G401 (cell line): Measurements from ENCODE around the gene CASQ1. TPM values are rescaled to one million over a fixed set of nuclear protein-coding genes. Genes with fewer than 3 reads are reported as not detected.

Source experiments
- DNase-seq: peaks from one replicate; pipeline ENCODE4 v3.0.0-alpha.2; 2015; ENCODE audit warnings: low spot score
- in situ Hi-C: cut with HindIII; loops from 2 replicates; pipeline ENCODE4 v1.10.0; 2016; ENCODE audit warnings: low sequenced_read_pairs, mixed read lengths
- total RNA-seq: library from RNA; depleted of rRNA; stranded (reverse); fragments of >200 nt; shearing (Covaris generic); gene quantifications from 2 replicates; pipeline ENCODE4 v1.2.3, GENCODE V29; 2014

CASQ1 gene
- total RNA-seq, 1 experiment from 2014 or later = 0.71 TPM

- in situ Hi-C loops = no loop called here
- no peak for DNase-seq
Observed at GRCh38 chr1:160167580-160167979, 22.8 kb upstream of the CASQ1 start.

- peak; percentile 31 for DNase-seq
- in situ Hi-C loops = no loop called here
Observed at GRCh38 chr1:160168016-160168415, 22.4 kb upstream of the CASQ1 start.

GRCh38 chr1:160168609-160169369 lies 21.6 kb upstream of the CASQ1 start:
- DNase-seq = peak; percentile 83
- in situ Hi-C loops = no loop called here

- in situ Hi-C loops = no loop called here
- no peak for DNase-seq
Observed at GRCh38 chr1:160169553-160170399, 20.6 kb upstream of the CASQ1 start.

- no peak for DNase-seq
- in situ Hi-C loops = no loop called here
Observed at GRCh38 chr1:160171354-160171753, 19.0 kb upstream of the CASQ1 start.

GRCh38 chr1:160171980-160172379 lies 18.4 kb upstream of the CASQ1 start:
- in situ Hi-C loops = no loop called here
- no peak for DNase-seq

GRCh38 chr1:160177231-160177630 lies 13.1 kb upstream of the CASQ1 start:
- in situ Hi-C loops = no loop called here
- DNase-seq = no peak

GRCh38 chr1:160177667-160178066 lies 12.7 kb upstream of the CASQ1 start:
- no peak for DNase-seq
- in situ Hi-C loops = no loop called here

GRCh38 chr1:160178731-160179130 lies 11.6 kb upstream of the CASQ1 start:
- DNase-seq = no peak
- in situ Hi-C loops = no loop called here

- no peak for DNase-seq
- in situ Hi-C loops = no loop called here
Observed at GRCh38 chr1:160179336-160179735, 11.0 kb upstream of the CASQ1 start.

- DNase-seq = peak; percentile 33
- in situ Hi-C loops = no loop called here
Observed at GRCh38 chr1:160186246-160186645, 4.1 kb upstream of the CASQ1 start.

GRCh38 chr1:160186729-160187128 lies 3.6 kb upstream of the CASQ1 start:
- no peak for DNase-seq
- in situ Hi-C loops = no loop called here

GRCh38 chr1:160187407-160187806 lies 3.0 kb upstream of the CASQ1 start:
- DNase-seq = no peak
- in situ Hi-C loops = no loop called here

GRCh38 chr1:160188341-160188740 lies 2.0 kb upstream of the CASQ1 start:
- in situ Hi-C loops = no loop called here

GRCh38 chr1:160191756-160192155 lies 1.4 kb downstream of the CASQ1 start:
- in situ Hi-C loops = no loop called here
- DNase-seq = peak; percentile 90

More at GRCh38 chr1:160188341-160188740, 2.0 kb upstream of the CASQ1 start:
- no peak for DNase-seq

- DNase-seq = no peak
- in situ Hi-C loops = no loop called here
Observed at GRCh38 chr1:160192234-160192633, 1.9 kb downstream of the CASQ1 start.

- in situ Hi-C loops = no loop called here
- DNase-seq = peak; percentile 96
Observed at GRCh38 chr1:160193091-160193819, 2.9 kb downstream of the CASQ1 start.

GRCh38 chr1:160193832-160194736 lies 3.7 kb downstream of the CASQ1 start:
- DNase-seq = peak; percentile 23
- in situ Hi-C loops = no loop called here

- in situ Hi-C loops = no loop called here
- DNase-seq = no peak
Observed at GRCh38 chr1:160194737-160195059, 4.3 kb downstream of the CASQ1 start.
